22Rv1 (cell line): ENCODE results near the gene SPINK4.

Source experiments
- CTCF ChIP-seq: fragments of 450-650 bp; IDR thresholded peaks from 2 replicates; pipeline ENCODE4 v1.5.1; 2017; ENCODE audit warnings: mild to moderate bottlenecking
- ZFX ChIP-seq: fragments of 450-650 bp; IDR thresholded peaks from 2 replicates; pipeline ENCODE4 v1.6.1; 2017; ENCODE audit warnings: antibody characterized with exemption, borderline replicate concordance

GRCh38 chr9:33210006-33210715 is 29.8 kb upstream of the SPINK4 start:
- peak; percentile 31; the same call in 1 of the 2 replicates for TF ChIP-seq CTCF
- no peak for TF ChIP-seq ZFX
